Dermis microvascular lymphatic vessel endothelial cell (primary cell): Measurements from ENCODE around the gene TEAD4. TPM values are rescaled to one million over a fixed set of nuclear protein-coding genes. Genes with fewer than 3 reads are reported as not detected.
"Not testable (repeated sequence)": the region's sequence is repeated elsewhere in the genome, so short reads cannot be mapped to it uniquely, and the experiment has no call there.

Experiments
- DNase-seq, 2 donors: peaks; one replicate each; pipeline versions ENCODE4 v3.0.0 to v3.0.0-alpha.2; 2010; ENCODE audit warnings: low read depth in 2 of 2
- total RNA-seq: library from RNA; depleted of rRNA; stranded (reverse); fragments of >200 nt; gene quantifications from 2 replicates; pipeline ENCODE4 v1.2.1, GENCODE V29; 2014

TEAD4 gene
- total RNA-seq, 1 donor from 2014 or later, result 20.8 TPM

DNA sequence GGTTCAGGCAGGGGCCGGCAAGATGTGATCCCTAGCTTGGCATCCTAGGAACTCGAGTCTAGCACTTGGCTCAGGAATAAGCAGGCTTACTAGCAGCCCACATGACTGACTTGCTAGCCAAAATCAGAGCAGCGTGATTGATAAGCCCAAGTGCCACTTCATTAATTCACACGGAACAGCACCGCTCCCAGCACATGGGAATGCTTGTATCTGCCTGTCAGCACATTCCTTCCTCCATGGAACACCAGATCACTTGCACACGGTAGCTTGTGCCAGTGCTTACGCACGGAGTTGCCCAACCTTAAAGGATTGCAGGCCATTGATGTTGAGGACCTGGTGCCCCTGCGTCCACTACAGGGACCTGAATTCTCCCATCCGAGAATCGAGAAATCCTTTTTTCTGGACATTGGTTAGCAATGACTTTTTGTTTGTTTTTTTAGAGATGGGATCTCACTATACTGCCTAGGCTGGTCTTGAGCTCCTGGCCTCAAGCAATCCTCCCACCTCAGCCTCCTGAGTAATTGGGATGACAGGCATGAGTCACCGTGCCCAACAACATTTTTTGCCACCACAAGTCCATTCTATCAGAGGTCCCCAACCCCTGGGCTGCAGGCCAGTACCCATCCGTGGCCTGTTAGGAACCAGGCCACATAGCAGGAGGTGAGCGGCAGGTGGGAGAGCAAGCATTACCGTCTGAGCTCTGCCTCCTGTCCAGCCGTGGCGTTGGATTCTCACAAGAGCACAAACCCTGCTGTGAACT, 87.4 kb downstream of the TEAD4 start:
- DNase-seq, result no peak

GRCh38 chr12:3047961-3048360, 88.8 kb downstream of the TEAD4 start:
- DNase-seq, result peak in 1 of 2 donors; percentile 31

DNA sequence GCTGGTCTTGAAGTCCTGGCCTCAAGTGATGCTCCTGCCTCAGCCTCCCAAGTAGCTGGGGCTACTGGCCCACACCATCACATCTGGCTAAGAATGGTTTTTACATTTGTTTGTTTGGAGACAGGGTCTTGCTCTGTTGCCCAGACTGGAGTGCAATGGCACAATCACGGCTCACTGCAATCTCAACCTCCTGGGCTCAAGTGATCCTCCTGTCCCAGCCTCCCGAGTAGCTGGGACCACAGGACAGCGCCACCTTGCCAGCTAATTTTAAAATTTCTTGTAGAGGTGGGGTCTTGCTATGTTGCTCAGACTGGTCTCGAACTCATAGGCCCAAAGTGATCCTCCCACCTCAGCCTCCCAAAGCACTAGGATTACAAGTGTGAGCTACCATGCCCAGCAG, 89.3 kb downstream of the TEAD4 start:
- no peak for DNase-seq

DNA sequence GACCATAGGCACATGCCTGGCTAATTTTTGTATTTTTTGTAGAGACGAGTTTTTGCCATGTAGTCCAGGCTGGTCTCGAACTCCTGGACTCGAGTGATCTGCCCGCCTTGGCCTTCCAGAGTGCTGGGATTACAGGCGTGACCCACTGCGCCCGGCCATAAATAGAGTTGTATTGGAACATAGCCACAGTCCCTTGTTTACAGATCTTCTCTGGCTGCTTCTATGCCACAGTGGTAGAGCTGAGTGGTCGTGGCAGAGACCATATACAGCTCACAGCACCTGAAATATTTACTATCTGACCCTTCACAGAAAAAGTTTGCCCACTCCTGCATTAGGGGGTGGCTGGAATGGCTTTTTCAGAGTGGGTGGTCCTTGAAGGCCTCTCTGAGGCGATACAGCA, 90.0 kb downstream of the TEAD4 start:
- no peak for DNase-seq

GRCh38 chr12:3049611-3050249, 90.5 kb downstream of the TEAD4 start:
- DNase-seq, result no peak

DNA sequence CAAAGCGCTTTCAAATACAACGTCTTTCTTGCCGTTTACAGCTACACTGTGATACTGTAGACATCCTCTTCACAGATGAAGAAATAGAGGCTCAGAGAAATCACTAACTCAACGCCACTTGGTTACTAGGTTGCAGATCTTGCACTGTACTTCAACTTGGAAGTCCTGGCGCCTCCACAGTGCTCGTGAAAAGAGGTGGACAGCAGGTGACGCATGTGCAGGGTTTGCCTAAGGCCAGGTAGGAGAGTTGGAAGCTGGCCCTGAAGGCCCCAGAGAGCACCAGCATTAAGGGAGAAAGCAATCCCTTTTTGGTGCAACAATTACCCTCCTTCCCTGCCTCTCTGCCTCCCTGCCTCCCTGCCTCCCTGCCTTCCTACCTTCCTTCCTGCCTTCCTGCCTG, 95.2 kb downstream of the TEAD4 start:
- no peak for DNase-seq

GRCh38 chr12:3055026-3055703, 96.0 kb downstream of the TEAD4 start:
- DNase-seq, result no peak

DNA sequence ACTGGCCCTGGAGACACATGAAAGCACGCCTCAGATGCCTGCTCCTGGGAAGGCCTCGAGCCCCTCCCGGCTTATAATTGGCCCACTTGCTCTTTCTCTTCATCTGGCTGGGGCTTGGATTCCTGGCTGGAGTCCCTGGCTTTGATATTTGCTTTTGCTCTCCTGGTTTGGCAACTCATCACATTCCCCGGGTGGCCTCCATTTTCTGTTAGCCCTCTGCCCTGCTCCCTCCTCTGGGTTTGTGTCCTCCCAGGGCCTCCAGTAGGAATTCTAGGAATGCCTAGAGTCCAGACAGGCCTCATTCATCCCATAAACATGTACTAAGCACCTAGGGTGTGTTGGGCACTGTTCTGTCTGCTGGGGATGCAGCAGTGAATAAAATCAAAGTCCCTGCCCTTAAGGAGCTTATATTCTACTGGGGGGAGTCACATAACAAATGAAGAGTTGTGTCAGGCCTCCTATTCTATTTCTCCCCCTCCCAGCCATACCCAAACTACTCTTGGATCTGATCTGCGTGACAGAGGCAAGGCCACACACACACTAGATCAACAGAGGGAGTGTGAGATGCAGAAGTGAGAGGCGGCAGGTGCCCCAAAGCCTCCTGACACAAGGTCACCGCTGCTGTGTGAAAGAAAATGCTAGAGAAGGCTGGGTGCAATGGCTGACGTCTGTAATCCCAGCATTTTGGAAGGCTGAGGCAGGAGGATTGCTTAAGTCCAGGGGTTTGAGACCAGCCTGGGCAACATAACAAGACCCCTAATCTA, 96.7 kb downstream of the TEAD4 start:
- DNase-seq, result no peak

DNA sequence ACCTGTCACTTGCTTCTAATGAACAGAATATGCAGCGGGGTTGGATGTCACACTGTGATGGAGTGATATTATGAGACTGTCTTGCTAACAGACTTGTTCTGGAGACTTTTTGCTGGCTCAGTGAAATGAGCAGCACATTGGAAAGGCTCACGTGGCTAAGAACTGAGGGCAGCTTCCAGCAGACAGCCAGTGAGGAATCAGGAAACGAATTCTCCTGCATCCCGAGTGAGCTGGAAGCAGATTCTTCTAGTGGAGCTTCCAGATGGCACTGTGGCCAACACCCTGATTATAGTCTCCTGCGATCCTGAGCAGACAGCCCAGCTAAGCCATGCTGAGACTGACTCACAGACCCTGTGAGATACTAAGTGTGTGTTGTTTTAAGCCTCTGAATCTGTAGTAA, 101.9 kb downstream of the TEAD4 start:
- DNase-seq, result no peak

GRCh38 chr12:3061501-3062215, 102.5 kb downstream of the TEAD4 start:
- DNase-seq, result no peak

GRCh38 chr12:3065300-3065699, 106.1 kb downstream of the TEAD4 start:
- no peak for DNase-seq

- DNase-seq, result not testable (repeated sequence)
These were observed 106.6 kb downstream of the TEAD4 start for GRCh38 chr12:3065846-3066245.

- DNase-seq, result no peak
These were observed 110.5 kb downstream of the TEAD4 start for GRCh38 chr12:3069714-3070113.

- no peak for DNase-seq
These were observed 111.9 kb downstream of the TEAD4 start for GRCh38 chr12:3071107-3071506.

DNA sequence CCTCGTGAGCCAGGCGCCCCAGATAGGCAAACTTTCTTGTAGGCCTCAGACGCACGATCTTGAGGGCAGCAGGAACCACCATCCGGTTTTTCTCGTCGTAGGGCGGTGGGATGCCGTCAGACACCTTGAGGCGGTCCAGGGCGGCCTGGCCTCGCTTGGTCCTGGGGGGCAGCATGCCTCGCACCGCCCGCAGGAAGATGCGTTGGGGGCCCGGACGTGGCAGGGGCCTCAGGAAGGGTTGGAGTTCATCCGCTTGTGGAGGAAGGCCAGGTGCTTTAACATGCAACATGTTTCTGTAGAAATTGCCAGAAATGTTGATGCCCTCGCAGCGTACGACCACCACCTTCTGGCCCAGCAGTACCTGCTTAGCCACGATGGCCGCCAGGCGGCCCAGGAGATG, 112.5 kb downstream of the TEAD4 start:
- DNase-seq, result no peak

- DNase-seq, result peak; percentile 82 to 85
These were observed 114.4 kb downstream of the TEAD4 start for GRCh38 chr12:3073438-3074250.

DNA sequence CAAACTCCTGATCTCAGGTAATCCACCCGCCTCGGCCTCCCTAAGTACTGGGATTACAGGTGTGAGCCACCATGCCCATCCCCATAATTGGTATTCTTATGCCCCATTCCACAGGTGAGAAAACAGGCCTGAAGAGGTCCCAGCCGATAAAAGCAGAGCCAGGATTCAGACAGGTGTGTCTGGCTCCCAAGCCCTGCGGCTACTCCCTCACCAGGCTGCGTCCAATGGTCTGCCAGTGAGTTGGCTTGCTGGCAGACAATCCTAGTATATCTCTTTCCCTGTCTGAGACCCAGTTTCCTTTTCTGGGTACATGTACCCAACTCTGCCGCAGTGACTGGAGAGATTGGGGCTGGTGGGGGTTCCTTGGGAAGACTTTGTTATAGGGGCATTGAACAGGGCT, 116.1 kb downstream of the TEAD4 start:
- DNase-seq, result no peak

- peak in 1 of 2 donors; percentile 64 for DNase-seq
These were observed 117.8 kb downstream of the TEAD4 start, which contains the start of gene TSPAN9 for GRCh38 chr12:3076730-3077571. TSPAN9 (plus strand) TSS chr12:3077379; CDS start chr12:3201194, 123,815 bp downstream.

GRCh38 chr12:3077572-3078081, 118.4 kb downstream of the TEAD4 start:
- peak in 1 of 2 donors; percentile 21 for DNase-seq
